ENCODE measurements around the gene FNDC11. TPM values are rescaled to one million over a fixed set of nuclear protein-coding genes. Genes with fewer than 3 reads are reported as not detected.

FNDC11 gene
- polyA plus RNA-seq, 2 of the 4 experiments (the other 2 are of a cell fraction): 0.14 to 0.18 TPM

GRCh38 chr20:63549679-63550282, 4.2 kb upstream of the FNDC11 start:
- FAIRE-seq (no peak), ATAC-seq (no peak), DNase-seq (ENCODE audit: low read depth in 1 of 2, low spot score in 1 of 2) (no peak)
- POLR2A ChIA-PET: no interaction called here
- H3K4me2 ChIP-seq: no peak overlapping the region
- WGBS (ENCODE audit: missing lambda C conversion rate): 81% methylated on average over 14 of the region's 18 CpGs
- peaks cover 12% of the 10 kb centered on the region for H3K4me1 ChIP-seq
- H3K27ac ChIP-seq: no peak overlapping the region
- no peak for TF ChIP-seq POLR2A (IDR thresholded peaks at IDR 0.05; ENCODE audit: low read length)
- CTCF ChIA-PET: interaction anchor here (1.0 to 9.1 kb wide), 2 partner anchors 11 to 226 kb away, joined by 3 to 93 read pairs; partner anchors contain the start of gene PTK6
- H3K9me3 ChIP-seq: no peaks in the 10 kb centered on the region
- H3K4me3 ChIP-seq: no peak overlapping the region

GRCh38 chr20:63551068-63551467, 2.9 kb upstream of the FNDC11 start:
- Histone ChIP-seq H3K4me1 (peaks cover 4% of the 10 kb centered on the region; the same call in 1 of the 3 replicates), H3K27ac (no peak overlapping the region), H3K9me3 (no peaks in the 10 kb centered on the region), H3K4me2 (no peak overlapping the region), H3K4me3 (no peak overlapping the region)
- WGBS (ENCODE audit: missing lambda C conversion rate): 57% methylated on average over 9 of the region's 9 CpGs
- ATAC-seq (no peak), DNase-seq (ENCODE audit: low read depth in 1 of 2, low spot score in 1 of 2) (no peak), FAIRE-seq (no peak)
- ChIA-PET POLR2A (no interaction called here), CTCF (interaction anchor here (1.3 to 9.1 kb wide), 2 partner anchors 12 to 426 kb away, joined by 3 to 93 read pairs; partner anchors contain the start of gene PTK6)
- TF ChIP-seq CBX2 (IDR thresholded peaks at IDR 0.05; ENCODE audit: borderline replicate concordance, low read depth): no peak
- no peak for TF ChIP-seq JUNB (IDR thresholded peaks at IDR 0.05)
- no peak for TF ChIP-seq HMGXB4 (CRISPR knock-in tag; IDR thresholded peaks at IDR 0.05; ENCODE audit: borderline replicate concordance)
- no peak for TF ChIP-seq EHF (CRISPR knock-in tag; IDR thresholded peaks at IDR 0.05)
- TF ChIP-seq RNF2 (IDR thresholded peaks at IDR 0.05; ENCODE audit: borderline replicate concordance, low read depth): no peak
- no peak for TF ChIP-seq PHF8 (IDR thresholded peaks at IDR 0.05; ENCODE audit: borderline replicate concordance, low read depth)

GRCh38 chr20:63552481-63553249, 1.3 kb upstream of the FNDC11 start:
- no peak for FAIRE-seq
- ATAC-seq: no peak; a peak in 1 of 6 replicates
- Histone ChIP-seq H3K4me3 (no peak overlapping the region; the same call in 2 of the 3 replicates), H3K9me3 (no peaks in the 10 kb centered on the region), H3K4me2 (peak overlapping the region; percentile 100), H3K27ac (no peak overlapping the region), H3K4me1 (peaks cover 4% of the 10 kb centered on the region; the same call in 1 of the 3 replicates)
- TF ChIP-seq JUNB (IDR thresholded peaks at IDR 0.05) (no peak), SREBF2 (IDR thresholded peaks at IDR 0.05) (no peak), HEYL (CRISPR knock-in tag; IDR thresholded peaks at IDR 0.05) (no peak), CBX8 (IDR thresholded peaks at IDR 0.05) (no peak), KDM5A (IDR thresholded peaks at IDR 0.05) (no peak), ZC3H11A (IDR thresholded peaks at IDR 0.05) (no peak), HES2 (IDR thresholded peaks at IDR 0.05) (no peak), BCL3 (IDR thresholded peaks at IDR 0.05) (no peak), JUN (IDR thresholded peaks at IDR 0.05) (no peak), POLR2AphosphoS2 (conservative IDR thresholded peaks at IDR 0.05; ENCODE audit: low read length) (no peak), ATOH8 (CRISPR knock-in tag; IDR thresholded peaks at IDR 0.05; ENCODE audit: low read depth) (no peak), MAX (IDR thresholded peaks at IDR 0.05) (no peak)
- POLR2A ChIA-PET: interaction anchor here (0.6 to 1.0 kb wide), 2 partner anchors 15 to 32 kb away, joined by 3 read pairs; partner anchors contain the start of genes PPDPF and PTK6
- DNase-seq (ENCODE audit: low read depth in 1 of 2, low spot score in 1 of 2): no peak
- WGBS (ENCODE audit: missing lambda C conversion rate): 69% methylated on average over 15 of the region's 15 CpGs
- CTCF ChIA-PET: interaction anchor here (0.6 to 9.1 kb wide), 7 partner anchors 14 to 1253 kb away, joined by 3 to 93 read pairs (median 3); partner anchors contain the start of gene PTK6
